Measurements from ENCODE around the gene METTL2A. TPM values are rescaled to one million over a fixed set of nuclear protein-coding genes. Genes with fewer than 3 reads are reported as not detected.

The METTL2A gene, protein sequence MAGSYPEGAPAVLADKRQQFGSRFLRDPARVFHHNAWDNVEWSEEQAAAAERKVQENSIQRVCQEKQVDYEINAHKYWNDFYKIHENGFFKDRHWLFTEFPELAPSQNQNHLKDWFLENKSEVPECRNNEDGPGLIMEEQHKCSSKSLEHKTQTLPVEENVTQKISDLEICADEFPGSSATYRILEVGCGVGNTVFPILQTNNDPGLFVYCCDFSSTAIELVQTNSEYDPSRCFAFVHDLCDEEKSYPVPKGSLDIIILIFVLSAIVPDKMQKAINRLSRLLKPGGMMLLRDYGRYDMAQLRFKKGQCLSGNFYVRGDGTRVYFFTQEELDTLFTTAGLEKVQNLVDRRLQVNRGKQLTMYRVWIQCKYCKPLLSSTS
- total RNA-seq = 13.8 and 26.1 TPM in 2 replicates

DNA sequence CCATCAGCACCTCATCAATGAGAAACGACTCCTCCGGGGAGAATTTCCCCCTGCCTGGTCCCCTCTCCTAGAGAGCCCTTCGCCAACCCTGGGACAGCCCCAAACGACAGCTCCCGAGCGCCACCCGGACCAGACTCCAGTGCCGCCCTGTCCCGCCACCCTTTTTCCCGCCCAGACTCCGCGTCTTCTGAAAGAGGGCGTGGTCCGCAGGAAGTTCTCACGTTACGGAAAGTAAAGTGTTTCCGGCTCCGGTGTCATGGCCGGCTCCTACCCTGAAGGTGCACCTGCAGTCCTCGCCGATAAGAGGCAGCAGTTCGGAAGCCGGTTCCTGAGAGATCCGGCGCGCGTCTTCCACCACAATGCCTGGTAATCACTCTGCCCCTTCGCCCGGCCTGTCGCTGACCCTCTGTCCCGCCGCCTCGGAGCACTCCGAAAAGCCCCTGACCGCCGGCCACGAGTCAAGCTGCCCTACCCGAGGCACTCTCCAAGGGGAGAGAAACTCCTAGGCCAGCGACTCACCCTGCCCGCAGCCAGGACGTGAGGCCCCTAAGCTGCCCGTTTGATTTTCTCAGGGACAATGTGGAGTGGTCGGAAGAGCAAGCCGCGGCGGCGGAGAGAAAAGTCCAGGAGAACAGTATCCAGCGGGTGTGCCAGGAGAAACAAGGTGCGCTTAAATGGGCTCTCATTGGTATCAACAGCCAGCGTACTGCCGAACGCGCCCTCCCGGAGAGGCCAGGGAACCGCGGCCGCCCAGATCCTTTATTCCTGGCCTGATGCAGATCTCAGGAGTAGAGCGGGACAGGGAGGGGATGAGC lies at the start of gene METTL2A:
TSS of gene METTL2A (plus strand) at position 251 of the 815 bp plus-strand sequence. CDS start at position 257, 6 bp downstream.

DNA sequence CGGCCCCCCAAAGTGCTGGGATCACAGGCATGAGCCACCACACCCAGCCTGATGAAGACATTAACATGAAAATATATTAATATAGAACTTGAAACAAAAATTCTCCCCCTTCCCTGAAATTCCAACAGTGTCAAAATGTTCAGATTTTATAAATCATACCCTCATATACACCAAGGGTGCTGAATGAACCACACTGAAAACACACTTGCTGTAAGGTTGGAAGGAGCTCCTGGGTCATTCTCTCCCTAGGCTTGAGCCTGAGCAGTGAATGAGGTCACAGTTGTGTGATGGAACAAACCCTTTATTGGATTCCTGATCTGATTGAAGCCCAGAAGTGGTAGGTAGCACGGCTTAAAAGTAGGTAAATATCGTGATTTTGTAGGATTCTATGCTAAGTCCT lies 43.4 kb upstream of the METTL2A start, which contains the start of gene EFCAB3:
TSS of gene EFCAB3 (plus strand) at position 301 of the 400 bp plus-strand sequence. CDS start 2,427 bp downstream, outside the sequence.

DNA sequence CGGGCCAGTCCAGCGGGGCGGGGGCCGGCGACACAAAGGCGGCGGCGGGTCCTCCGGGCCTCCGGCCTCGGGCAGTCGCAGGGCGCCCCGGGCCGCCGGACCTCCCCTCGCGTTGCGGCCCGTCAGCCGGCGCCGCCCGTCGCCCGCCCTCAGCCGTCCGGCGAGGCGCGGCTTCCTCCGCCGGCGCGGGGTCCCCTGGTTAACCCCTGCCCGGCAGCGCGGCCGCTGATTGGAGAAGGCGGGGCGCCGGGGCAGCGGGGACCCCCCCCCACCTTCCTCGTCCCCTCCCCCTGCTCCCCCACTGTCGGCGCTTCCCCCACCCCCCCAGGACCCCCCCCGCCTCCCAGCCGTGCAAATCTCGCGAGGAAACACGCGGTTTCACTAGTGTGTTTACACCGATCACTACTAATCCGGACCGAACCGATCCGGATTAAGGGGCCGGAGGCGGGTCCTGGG lies 54.8 kb downstream of the METTL2A start, which contains the start of gene TLK2:
TSS of gene TLK2 (plus strand) at position 402 of the 456 bp plus-strand sequence. CDS start 2,301 bp downstream, outside the sequence.

Small RNAs within 50 kb of the gene (small RNA-seq; reads per million reads assigned to genes)
- not detected for gene RNU7-52P (ENCODE audit: low replicate concordance)

Other genes with a start within 250 kb of the METTL2A start
- not detected in 2 replicates for gene EFCAB3, start 43.3 kb upstream of the METTL2A start, total RNA-seq
- gene TLK2, start 54.9 kb downstream of the METTL2A start, total RNA-seq = 55.1 and 62.9 TPM in 2 replicates
- gene MRC2, start 203.8 kb downstream of the METTL2A start, total RNA-seq = 226 and 308 TPM in 2 replicates